Hematopoietic multipotent progenitor cell treated with erythropoietin and hydrocortisone succinate and interleukin-3 and kit ligand, for 15 days (in vitro differentiated cells): Measurements from ENCODE around the gene ODF2.
"Not testable (repeated sequence)": the region's sequence is repeated elsewhere in the genome, so short reads cannot be mapped to it uniquely, and the experiment has no call there.

ENCODE experiments used
- DNase-seq: peaks from one replicate; pipeline ENCODE4 v3.0.0-alpha.2; 2015; ENCODE audit warnings: low spot score

ODF2 gene

GRCh38 chr9:128455849-128456612, at the start of gene ODF2:
ODF2 (plus strand) TSS chr9:128456006; CDS start chr9:128456092, 86 bp downstream.
- peak; percentile 98 for DNase-seq

DNA sequence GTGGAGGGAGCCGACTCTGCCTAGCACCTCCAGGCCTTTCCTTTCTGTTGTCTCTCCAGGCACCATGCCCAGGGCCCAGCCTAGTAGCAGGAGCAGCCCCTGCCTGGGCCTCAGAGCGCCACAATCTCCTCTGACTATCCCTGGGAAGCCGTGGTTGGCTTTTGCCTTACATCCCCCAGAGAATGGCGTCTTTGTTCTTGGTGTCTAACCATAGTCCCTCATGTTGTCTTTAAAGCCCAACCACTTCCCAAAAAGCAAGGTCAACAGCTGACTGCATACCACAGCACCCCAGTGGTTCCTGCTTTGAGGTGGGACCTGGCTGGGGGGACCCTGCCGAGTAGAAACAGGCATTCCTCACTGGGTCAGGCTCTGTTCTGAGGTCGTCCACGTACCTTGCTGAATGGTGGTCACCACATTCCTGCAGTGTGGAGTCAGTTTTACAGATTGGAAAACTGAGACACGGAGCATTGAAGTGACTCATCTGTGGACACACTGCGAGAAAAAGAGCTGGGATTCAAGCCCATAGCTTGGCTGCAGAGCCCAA, 48.9 kb upstream of the ODF2 start:
- DNase-seq, result no peak

DNA sequence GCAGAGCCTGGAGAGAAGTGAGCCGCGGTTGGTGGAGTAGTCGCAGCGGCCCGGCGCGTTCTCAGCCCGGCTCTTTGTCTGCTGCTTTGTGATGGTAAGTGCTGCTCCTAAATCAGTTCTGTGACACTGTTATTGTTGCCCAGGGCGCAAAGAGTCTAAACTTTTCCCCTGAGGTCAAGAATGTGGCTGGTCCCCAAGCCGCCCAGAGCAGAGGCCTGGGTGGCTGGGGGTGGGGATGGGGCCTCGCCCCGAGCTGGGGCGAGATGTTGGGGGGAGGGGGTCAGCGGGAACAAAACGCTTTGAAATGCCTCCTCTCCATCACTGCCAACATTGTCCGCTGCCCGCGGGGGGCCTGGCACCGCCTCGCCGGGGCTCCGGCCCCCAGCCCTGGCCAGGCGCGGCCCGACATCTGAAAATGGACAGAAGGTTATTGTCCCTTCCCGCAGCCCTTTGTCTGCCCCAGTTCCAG, 46.8 kb upstream of the ODF2 start:
- DNase-seq, result no peak

GRCh38 chr9:128409450-128409849, 46.4 kb upstream of the ODF2 start:
- DNase-seq, result no peak

- no peak for DNase-seq
These were observed 45.8 kb upstream of the ODF2 start for GRCh38 chr9:128409978-128410377.

DNA sequence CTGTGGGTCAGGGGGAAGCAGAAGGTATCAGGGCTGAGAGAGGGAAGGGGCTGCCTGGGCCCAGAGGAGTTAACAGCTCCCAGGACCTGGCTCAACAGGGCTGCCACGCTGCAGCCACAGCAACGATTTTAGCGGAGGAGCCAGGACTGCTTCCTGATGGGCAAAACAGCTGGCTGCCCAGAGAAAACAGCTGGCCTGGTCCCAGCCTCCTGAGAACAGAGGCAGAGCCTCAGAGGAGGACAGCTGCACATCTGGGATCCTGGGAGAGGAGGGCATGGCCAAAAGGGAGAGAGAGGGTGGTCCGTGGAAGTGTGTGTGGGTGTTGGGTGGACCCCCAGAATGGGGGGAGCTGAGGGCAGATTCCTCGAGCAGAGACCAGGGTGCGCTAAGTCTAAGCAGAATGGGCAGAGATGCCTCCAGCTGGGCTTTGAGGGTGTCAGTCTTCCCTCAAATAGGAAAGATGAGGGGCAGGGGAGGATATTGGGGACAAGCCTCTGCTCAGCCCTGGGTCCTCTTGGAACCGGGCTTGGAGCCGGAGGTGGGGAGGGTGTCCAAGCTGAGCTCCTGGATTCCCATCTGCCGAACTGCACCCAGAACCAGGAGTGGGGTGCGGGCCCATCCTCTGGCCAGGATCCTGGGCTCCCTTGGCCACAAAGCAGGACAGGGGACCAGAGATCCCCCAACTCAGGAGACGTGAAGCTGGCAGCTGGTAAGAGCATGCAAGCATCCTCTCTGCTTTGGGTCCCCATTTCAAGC, 44.3 kb upstream of the ODF2 start:
- no peak for DNase-seq

- DNase-seq, result peak; percentile 28
These were observed 43.6 kb upstream of the ODF2 start for GRCh38 chr9:128412120-128412790.

GRCh38 chr9:128413728-128414127, 42.1 kb upstream of the ODF2 start:
- not testable (repeated sequence) for DNase-seq

GRCh38 chr9:128414461-128414860, 41.3 kb upstream of the ODF2 start:
- DNase-seq, result no peak

- DNase-seq, result no peak
These were observed 40.5 kb upstream of the ODF2 start for GRCh38 chr9:128415281-128415680.

DNA sequence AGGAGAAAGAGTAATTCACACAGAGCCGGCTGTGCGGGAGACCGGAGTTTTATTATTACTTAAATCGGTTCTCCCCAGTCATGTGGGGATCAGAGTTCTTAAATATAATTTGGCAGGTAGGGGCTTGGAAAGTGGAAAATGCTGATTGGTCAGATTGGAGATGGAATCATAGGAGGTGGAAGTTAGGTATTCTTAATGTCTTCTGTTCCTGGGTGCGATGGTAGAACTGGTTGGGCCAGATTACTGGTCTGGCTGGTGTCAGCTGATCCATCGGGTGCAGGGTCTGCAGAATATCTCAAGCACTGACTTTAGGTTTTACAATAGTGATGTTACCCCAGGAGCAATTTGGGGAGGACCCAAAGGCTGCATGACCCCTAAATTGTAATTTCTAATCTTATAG, 39.8 kb upstream of the ODF2 start:
- no peak for DNase-seq

DNA sequence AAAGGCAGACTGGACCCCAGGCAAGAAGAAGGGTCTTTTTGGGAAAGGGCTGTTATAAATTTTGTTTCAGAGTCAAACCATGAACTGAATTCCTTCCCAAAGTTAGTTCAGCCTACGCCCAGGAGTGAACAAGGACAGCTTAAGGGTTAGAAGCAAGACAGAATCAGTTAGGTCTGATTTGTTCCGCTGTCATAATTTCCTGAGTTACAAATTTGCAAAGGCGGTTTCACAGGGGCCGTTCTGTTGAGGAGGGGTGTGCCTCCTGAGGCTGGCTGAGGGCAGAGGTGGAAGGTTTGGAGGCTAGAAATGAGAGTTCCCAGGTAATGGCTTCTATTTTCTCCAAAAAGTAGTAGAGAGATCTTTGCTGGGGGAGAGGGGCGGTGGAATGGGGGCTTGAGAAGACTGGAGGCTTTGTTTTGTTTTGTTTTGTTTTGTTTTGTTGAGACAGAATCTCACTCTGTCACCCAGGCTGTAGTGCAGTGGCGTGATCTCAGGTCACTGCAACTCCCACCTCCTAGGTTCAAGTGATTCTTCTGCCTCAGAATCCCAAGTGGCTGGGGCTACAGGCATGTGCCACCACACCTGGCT, 39.3 kb upstream of the ODF2 start:
- DNase-seq, result no peak

GRCh38 chr9:128419061-128419925, 36.5 kb upstream of the ODF2 start:
- no peak for DNase-seq

DNA sequence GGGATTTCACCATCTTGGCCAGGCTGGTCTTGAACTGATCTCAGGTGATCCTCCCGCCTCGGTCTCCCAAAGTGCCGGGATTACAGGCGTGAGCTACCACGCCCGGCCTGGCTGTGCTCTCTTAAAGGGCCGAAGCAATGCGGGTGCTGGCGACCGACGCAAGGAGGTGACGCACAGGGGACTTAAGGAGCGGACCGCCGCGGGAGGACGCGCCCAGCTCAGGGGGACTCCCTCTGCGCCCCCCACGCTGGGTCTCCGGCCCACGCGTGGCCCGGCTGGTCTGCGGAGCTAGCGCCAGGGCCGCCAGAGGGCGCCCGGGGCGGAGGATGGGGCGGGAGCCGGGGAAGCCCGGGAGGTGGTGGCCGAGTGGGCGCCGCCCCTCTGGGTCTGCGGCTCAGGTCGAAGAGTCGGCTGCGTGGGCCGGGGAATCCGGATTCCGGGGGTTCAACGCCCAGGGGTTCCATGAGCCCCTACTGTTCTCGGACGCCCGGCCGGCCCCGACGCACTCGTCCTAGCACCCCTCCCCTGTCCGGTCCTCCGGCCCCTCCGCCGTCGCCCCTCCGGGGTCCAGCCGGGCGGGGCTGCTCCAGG, 35.7 kb upstream of the ODF2 start:
- DNase-seq, result peak; percentile 48

GRCh38 chr9:128420651-128421481, 34.9 kb upstream of the ODF2 start, which contains the start of gene CERCAM:
CERCAM (plus strand) TSS chr9:128420857; CDS start chr9:128420878, 21 bp downstream.
- no peak for DNase-seq

- DNase-seq, result no peak
These were observed 34.3 kb upstream of the ODF2 start for GRCh38 chr9:128421482-128421996.

GRCh38 chr9:128422022-128422782, 33.6 kb upstream of the ODF2 start:
- not testable (repeated sequence) for DNase-seq

GRCh38 chr9:128422783-128423150, 33.0 kb upstream of the ODF2 start:
- DNase-seq, result no peak

- DNase-seq, result not testable (repeated sequence)
These were observed 32.5 kb upstream of the ODF2 start for GRCh38 chr9:128423356-128423755.
